ENCODE results near the gene GDPD5. TPM values are rescaled to one million over a fixed set of nuclear protein-coding genes. Genes with fewer than 3 reads are reported as not detected.
"Not testable (repeated sequence)": the region's sequence is repeated elsewhere in the genome, so short reads cannot be mapped to it uniquely, and the experiment has no call there.

GDPD5 gene
- total RNA-seq, 2 experiments from 2014 or later = 107 to 109 TPM

DNA sequence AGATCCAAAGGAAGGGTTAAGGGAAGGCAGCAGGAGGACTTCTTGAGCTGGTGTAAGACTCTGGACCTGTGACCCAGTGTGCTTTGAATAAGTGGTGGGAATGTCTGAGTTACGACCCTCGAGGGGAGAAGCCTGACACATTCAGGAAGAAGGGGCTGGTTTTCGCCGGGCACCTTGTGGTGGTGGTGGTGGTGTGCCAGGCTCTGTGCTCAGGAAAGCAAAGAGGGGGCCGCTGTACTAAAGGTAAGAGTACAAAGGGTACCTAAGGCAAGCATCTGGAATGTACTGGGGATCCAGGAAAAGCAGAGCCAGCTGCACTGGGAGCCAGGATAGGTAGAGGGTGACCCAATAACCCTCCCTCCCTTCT lies 99.0 kb downstream of the GDPD5 start:
- POLR2A ChIA-PET = no interaction called here
- H3K9me3 Mint-ChIP-seq = peaks cover 6% of the 10 kb centered on the region
- H3K4me1 Mint-ChIP-seq = peaks cover 27% of the 10 kb centered on the region
- no peak overlapping the region for H3K4me3 Mint-ChIP-seq
- H3K27me3 Mint-ChIP-seq = peaks cover 33% of the 10 kb centered on the region
- no peak for DNase-seq
- no peak overlapping the region for H3K27ac Mint-ChIP-seq
- peaks cover 11% of the 10 kb centered on the region for H3K36me3 Mint-ChIP-seq (ENCODE audit: low read depth)
- CTCF ChIA-PET = interaction anchor here (0.8 to 2.1 kb wide), 5 partner anchors 10 to 106 kb away, joined by 3 to 7 read pairs (median 3); no protein-coding TSS in a partner anchor

DNA sequence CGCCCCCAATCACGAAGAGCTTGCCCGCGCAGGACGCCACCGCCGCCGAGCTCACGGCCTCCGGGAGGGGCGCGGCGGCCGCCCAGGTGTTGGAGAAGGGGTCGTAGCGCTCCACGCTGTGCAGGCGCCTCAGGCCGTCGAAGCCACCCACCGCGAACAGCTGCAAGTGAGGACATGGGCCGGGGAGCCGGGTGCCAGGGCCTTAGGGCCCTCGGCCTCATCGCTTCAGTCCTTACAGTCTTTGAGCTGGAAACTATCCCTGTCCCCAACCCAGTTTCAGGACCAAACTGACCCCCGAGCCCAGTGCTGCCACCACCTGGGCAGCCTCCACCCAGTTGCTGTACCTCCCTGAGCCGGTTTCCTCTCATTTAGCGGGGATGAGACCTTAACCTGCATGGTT lies 100.3 kb downstream of the GDPD5 start:
- Mint-ChIP-seq H3K9me3 (peaks cover 6% of the 10 kb centered on the region), H3K4me1 (peaks cover 14% of the 10 kb centered on the region), H3K4me3 (no peak overlapping the region), H3K36me3 (ENCODE audit: low read depth) (peaks cover 8% of the 10 kb centered on the region), H3K27ac (no peak overlapping the region), H3K27me3 (peaks cover 20% of the 10 kb centered on the region)
- ChIA-PET POLR2A (interaction anchor here (0.6 kb wide), 1 partner anchor 9 kb away, joined by 3 read pairs; no protein-coding TSS in a partner anchor), CTCF (interaction anchor here (0.7 to 2.1 kb wide), 6 partner anchors 10 to 108 kb away, joined by 3 to 7 read pairs (median 4); no protein-coding TSS in a partner anchor)
- no peak for DNase-seq

DNA sequence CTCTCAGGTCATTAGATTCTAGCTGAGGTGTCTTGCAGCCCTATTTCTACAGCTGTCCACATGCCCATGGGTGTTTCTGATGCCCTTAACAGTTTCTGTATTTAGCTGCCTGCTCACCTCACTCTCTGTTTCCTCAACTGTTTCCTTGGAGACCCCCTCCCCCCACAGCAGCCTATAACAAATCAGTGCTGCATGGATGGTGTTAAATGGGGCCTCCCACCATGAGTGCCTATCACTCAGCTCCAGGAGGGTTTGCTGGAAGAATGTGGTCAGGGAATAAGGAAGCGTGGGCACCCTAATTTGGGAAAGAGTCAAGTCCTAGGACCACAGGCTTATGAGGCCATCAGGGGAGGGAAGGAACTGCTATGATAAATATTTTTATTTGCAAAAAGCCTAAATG lies 101.3 kb downstream of the GDPD5 start:
- no peak overlapping the region for H3K4me3 Mint-ChIP-seq
- POLR2A ChIA-PET = no interaction called here
- peaks cover 19% of the 10 kb centered on the region for H3K27me3 Mint-ChIP-seq
- DNase-seq = no peak
- CTCF ChIA-PET = interaction anchor here (0.8 kb wide), 1 partner anchor 283 kb away, joined by 3 read pairs; no protein-coding TSS in a partner anchor
- H3K4me1 Mint-ChIP-seq = peaks cover 13% of the 10 kb centered on the region
- H3K36me3 Mint-ChIP-seq (ENCODE audit: low read depth) = peaks cover 7% of the 10 kb centered on the region
- H3K27ac Mint-ChIP-seq = no peak overlapping the region
- H3K9me3 Mint-ChIP-seq = peaks cover 5% of the 10 kb centered on the region

GRCh38 chr11:75423721-75424120 lies 102.0 kb downstream of the GDPD5 start:
- Mint-ChIP-seq H3K9me3 (no peaks in the 10 kb centered on the region), H3K4me3 (no peak overlapping the region), H3K27ac (no peak overlapping the region), H3K36me3 (ENCODE audit: low read depth) (peaks cover under 1% of the 10 kb centered on the region), H3K27me3 (peaks cover 13% of the 10 kb centered on the region), H3K4me1 (peaks cover 6% of the 10 kb centered on the region)
- no peak for DNase-seq
- ChIA-PET POLR2A (interaction anchor here (2.4 kb wide), 1 partner anchor 16 kb away, joined by 6 read pairs; no protein-coding TSS in a partner anchor), CTCF (no interaction called here)

- CTCF ChIA-PET = no interaction called here
Observed at GRCh38 chr11:75422248-75423231, 103.2 kb downstream of the GDPD5 start.

GRCh38 chr11:75421902-75422247 lies 103.9 kb downstream of the GDPD5 start:
- no peak overlapping the region for H3K4me3 Mint-ChIP-seq
- H3K9me3 Mint-ChIP-seq = no peaks in the 10 kb centered on the region
- no peaks in the 10 kb centered on the region for H3K4me1 Mint-ChIP-seq
- H3K27ac Mint-ChIP-seq = no peak overlapping the region
- ChIA-PET POLR2A (interaction anchor here (1.1 to 2.4 kb wide), 4 partner anchors 8 to 110 kb away, joined by 3 to 6 read pairs (median 4); no protein-coding TSS in a partner anchor), CTCF (no interaction called here)
- no peaks in the 10 kb centered on the region for H3K36me3 Mint-ChIP-seq (ENCODE audit: low read depth)
- DNase-seq = no peak
- no peaks in the 10 kb centered on the region for H3K27me3 Mint-ChIP-seq

More at GRCh38 chr11:75422248-75423231, 103.2 kb downstream of the GDPD5 start:
- Mint-ChIP-seq H3K4me3 (no peak overlapping the region), H3K9me3 (no peaks in the 10 kb centered on the region), H3K27me3 (peaks cover 2% of the 10 kb centered on the region), H3K4me1 (no peaks in the 10 kb centered on the region), H3K27ac (no peak overlapping the region), H3K36me3 (ENCODE audit: low read depth) (no peaks in the 10 kb centered on the region)
- DNase-seq = no peak
- POLR2A ChIA-PET = interaction anchor here (1.1 to 2.4 kb wide), 3 partner anchors 9 to 109 kb away, joined by 3 to 6 read pairs (median 3); no protein-coding TSS in a partner anchor

DNA sequence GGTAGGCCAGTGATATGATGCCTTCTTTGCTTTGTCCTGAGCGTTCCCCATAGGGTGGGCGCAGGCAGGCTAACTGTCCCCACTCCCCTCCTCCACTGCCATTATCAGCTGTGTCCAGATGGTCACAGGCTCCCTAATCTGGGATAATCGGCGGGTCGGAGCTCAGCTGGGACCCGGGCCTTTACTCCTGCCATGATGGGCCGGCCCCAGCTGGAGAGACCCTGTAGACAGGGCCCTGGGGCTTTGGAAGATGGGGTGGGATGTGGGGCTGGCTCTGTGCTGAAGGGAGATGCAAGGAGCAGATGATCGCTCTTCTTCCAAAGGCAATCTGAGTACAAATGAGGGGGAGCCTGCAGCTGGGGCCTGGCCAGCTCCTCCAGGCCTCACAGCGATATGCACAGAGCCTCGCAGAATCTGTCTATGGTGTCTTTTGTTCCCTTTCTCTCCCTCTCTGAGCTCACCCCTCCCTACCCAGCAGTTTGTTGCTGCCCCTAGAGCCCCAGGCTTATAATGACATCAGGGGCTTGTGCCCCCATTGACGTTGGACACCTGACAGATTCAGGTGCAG lies 104.6 kb downstream of the GDPD5 start:
- POLR2A ChIA-PET = interaction anchor here (1.6 to 1.8 kb wide), 2 partner anchors 9 to 111 kb away, joined by 3 to 4 read pairs; no protein-coding TSS in a partner anchor

GRCh38 chr11:75420224-75421034 lies 105.3 kb downstream of the GDPD5 start:
- ChIA-PET CTCF (interaction anchor here (1.1 to 1.3 kb wide), 2 partner anchors 12 to 22 kb away, joined by 3 to 4 read pairs; no protein-coding TSS in a partner anchor), POLR2A (interaction anchor here (1.6 to 1.8 kb wide), 2 partner anchors 9 to 111 kb away, joined by 3 to 4 read pairs; no protein-coding TSS in a partner anchor)
- Mint-ChIP-seq H3K4me3 (no peak overlapping the region), H3K36me3 (ENCODE audit: low read depth) (no peaks in the 10 kb centered on the region), H3K27me3 (no peaks in the 10 kb centered on the region), H3K27ac (no peak overlapping the region), H3K9me3 (no peaks in the 10 kb centered on the region), H3K4me1 (no peaks in the 10 kb centered on the region)
- no peak for DNase-seq

More for the DNA sequence above, 104.6 kb downstream of the GDPD5 start:
- H3K27me3 Mint-ChIP-seq = no peaks in the 10 kb centered on the region
- no peaks in the 10 kb centered on the region for H3K4me1 Mint-ChIP-seq
- no peak overlapping the region for H3K4me3 Mint-ChIP-seq
- CTCF ChIA-PET = interaction anchor here (1.1 to 1.3 kb wide), 2 partner anchors 13 to 23 kb away, joined by 3 to 4 read pairs; no protein-coding TSS in a partner anchor
- no peak overlapping the region for H3K27ac Mint-ChIP-seq
- no peak for DNase-seq
- no peaks in the 10 kb centered on the region for H3K36me3 Mint-ChIP-seq (ENCODE audit: low read depth)
- no peaks in the 10 kb centered on the region for H3K9me3 Mint-ChIP-seq

GRCh38 chr11:75413864-75414263 lies 111.9 kb downstream of the GDPD5 start:
- Mint-ChIP-seq H3K36me3 (ENCODE audit: low read depth) (peaks cover 17% of the 10 kb centered on the region), H3K4me3 (no peak overlapping the region), H3K4me1 (no peaks in the 10 kb centered on the region), H3K27ac (no peak overlapping the region), H3K27me3 (no peaks in the 10 kb centered on the region), H3K9me3 (no peaks in the 10 kb centered on the region)
- no peak for DNase-seq
- ChIA-PET CTCF (interaction anchor here (1.1 to 1.4 kb wide), 3 partner anchors 14 to 164 kb away, joined by 3 read pairs; no protein-coding TSS in a partner anchor), POLR2A (interaction anchor here (1.1 to 2.4 kb wide), 3 partner anchors 8 to 15 kb away, joined by 3 to 11 read pairs (median 7); no protein-coding TSS in a partner anchor)

GRCh38 chr11:75413146-75413545 lies 112.6 kb downstream of the GDPD5 start:
- not testable (repeated sequence) for DNase-seq

GRCh38 chr11:75409971-75410370 lies 115.8 kb downstream of the GDPD5 start:
- H3K9me3 Mint-ChIP-seq, H3K4me3 Mint-ChIP-seq, H3K27me3 Mint-ChIP-seq, POLR2A ChIA-PET, DNase-seq, H3K27ac Mint-ChIP-seq, CTCF ChIA-PET: not testable (repeated sequence)
- Mint-ChIP-seq H3K36me3 (ENCODE audit: low read depth) (peaks cover 44% of the 10 kb centered on the region), H3K4me1 (peaks cover 16% of the 10 kb centered on the region)

More at GRCh38 chr11:75413146-75413545, 112.6 kb downstream of the GDPD5 start:
- H3K27me3 Mint-ChIP-seq, H3K27ac Mint-ChIP-seq, H3K4me1 Mint-ChIP-seq, H3K9me3 Mint-ChIP-seq, H3K4me3 Mint-ChIP-seq: not testable (repeated sequence)
- ChIA-PET POLR2A (interaction anchor here (1.1 kb wide), 1 partner anchor 9 kb away, joined by 3 read pairs; no protein-coding TSS in a partner anchor), CTCF (interaction anchor here (1.1 to 1.3 kb wide), 2 partner anchors 13 to 165 kb away, joined by 3 read pairs; no protein-coding TSS in a partner anchor)
- peaks cover 22% of the 10 kb centered on the region for H3K36me3 Mint-ChIP-seq (ENCODE audit: low read depth)

DNA sequence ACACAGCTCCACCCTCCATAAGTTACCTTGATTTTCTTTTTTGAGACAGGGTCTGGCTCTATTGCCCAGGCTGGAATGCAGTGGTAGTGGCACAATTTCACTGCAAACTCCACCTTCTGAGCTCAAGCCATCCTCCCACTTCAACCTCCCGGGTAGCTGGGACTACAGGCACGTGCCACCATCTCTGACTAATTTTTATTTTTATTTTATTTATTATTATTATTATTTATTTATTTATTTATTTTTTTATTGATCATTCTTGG lies 116.9 kb downstream of the GDPD5 start:
- H3K9me3 Mint-ChIP-seq = no peaks in the 10 kb centered on the region
- no peak overlapping the region for H3K27ac Mint-ChIP-seq
- no peak overlapping the region for H3K4me3 Mint-ChIP-seq
- POLR2A ChIA-PET = interaction anchor here (0.6 to 1.3 kb wide), 3 partner anchors 9 to 121 kb away, joined by 3 to 7 read pairs (median 4); partner anchors contain the start of gene RPS3
- DNase-seq = no peak
- H3K4me1 Mint-ChIP-seq = peaks cover 24% of the 10 kb centered on the region
- no peaks in the 10 kb centered on the region for H3K27me3 Mint-ChIP-seq
- CTCF ChIA-PET = interaction anchor here (0.6 to 1.9 kb wide), 7 partner anchors 9 to 168 kb away, joined by 3 to 11 read pairs (median 3); partner anchors contain the start of gene RPS3
- peaks cover 50% of the 10 kb centered on the region for H3K36me3 Mint-ChIP-seq (ENCODE audit: low read depth)

Measured in activated CD4-positive, alpha-beta memory T cell treated with anti-CD3 and anti-CD28 coated beads, Interleukin-2, amount 10 ng/mL, durations not matched to agents 7 days and 5 days (primary cell).